Fibroblast of lung (primary cell): Measurements from ENCODE around the gene CDH4. TPM values are rescaled to one million over a fixed set of nuclear protein-coding genes. Genes with fewer than 3 reads are reported as not detected.
A peak's percentile ranks its signal among the peaks of the same experiment; 100 is the strongest.

Source experiments
- DNase-seq, 2 donors: peaks; one replicate each; pipeline versions ENCODE4 v3.0.0 to v3.0.0-alpha.2; 2010; ENCODE audit warnings: low read depth in 2 of 2
- H2AFZ ChIP-seq: 2 replicates; pipeline ENCODE4 v1.5.1; 2012; ENCODE audit warnings: low read length, control low read depth, inconsistent platforms
- H3K27ac ChIP-seq: 2 replicates; pipeline ENCODE4 v1.5.1; 2011; ENCODE audit warnings: low read length, control low read depth; ENCODE audit not compliant: insufficient read depth
- H3K27me3 ChIP-seq: 2 replicates; pipeline ENCODE4 v1.5.1; 2011; ENCODE audit warnings: mild to moderate bottlenecking, low read length; ENCODE audit not compliant: control insufficient read depth, insufficient read depth
- H3K36me3 ChIP-seq: 2 replicates; pipeline ENCODE4 v1.5.1; 2011; ENCODE audit warnings: low read length; ENCODE audit not compliant: control insufficient read depth, insufficient read depth
- H3K4me1 ChIP-seq: 2 replicates; pipeline ENCODE4 v1.5.1; 2011; ENCODE audit warnings: low read length; ENCODE audit not compliant: control insufficient read depth, insufficient read depth; ENCODE audit errors: extremely low read depth
- H3K4me2 ChIP-seq: 2 replicates; pipeline ENCODE4 v1.5.1; 2011; ENCODE audit warnings: low read length, control low read depth; ENCODE audit not compliant: insufficient read depth; ENCODE audit errors: extremely low read depth
- H3K4me3 ChIP-seq, 4 experiments: fragments of 200-600 bp in 1 of 4; sonication (generic) in 1 of 4; replicated peaks in 1 of 4; 2 replicates each; pipeline ENCODE4 v1.5.1; 2011 to 2016; ENCODE audit warnings: low read length in 4 of 4, low read depth in 3 of 4, mild to moderate bottlenecking in 3 of 4, control low read depth in 2 of 4, inconsistent platforms in 1 of 4, mixed read lengths in 1 of 4; ENCODE audit not compliant: insufficient read depth in 1 of 4; ENCODE audit errors: control extremely low read depth in 1 of 4
- H3K79me2 ChIP-seq: 2 replicates; pipeline ENCODE4 v1.5.1; 2012; ENCODE audit warnings: mild to moderate bottlenecking, low read length, inconsistent platforms; ENCODE audit not compliant: control insufficient read depth, insufficient read depth
- H3K9ac ChIP-seq: 2 replicates; pipeline ENCODE4 v1.5.1; 2011; ENCODE audit warnings: mild to moderate bottlenecking, low read length, control low read depth; ENCODE audit not compliant: insufficient read depth
- H3K9me3 ChIP-seq: 2 replicates; pipeline ENCODE4 v1.5.1; 2012; ENCODE audit warnings: low read depth, low read length; ENCODE audit not compliant: control insufficient read depth, insufficient read depth
- H4K20me1 ChIP-seq: 2 replicates; pipeline ENCODE4 v1.5.1; 2011; ENCODE audit warnings: low read length; ENCODE audit not compliant: control insufficient read depth, insufficient read depth; ENCODE audit errors: extremely low read depth
- CTCF ChIP-seq, 2 donors: IDR thresholded peaks in 1 of 2; conservative IDR thresholded peaks in 1 of 2; 1 replicate in 1 of 2; 2 replicates in 1 of 2; pipeline ENCODE4 v1.5.1; 2011 to 2012; ENCODE audit warnings: low read length in 2 of 2, control low read depth in 1 of 2, inconsistent platforms in 1 of 2, low read depth in 1 of 2, mild to moderate bottlenecking in 1 of 2
- EZH2 ChIP-seq: IDR thresholded peaks from 2 replicates; pipeline ENCODE4 v1.5.1; 2012; ENCODE audit warnings: low read length, control low read depth, mild to moderate bottlenecking; ENCODE audit errors: missing control alignments
- polyA plus RNA-seq, 2 donors: library from polyadenylated mRNA; depleted of rRNA in 1 of 2; stranded (reverse) in 1 of 2; unstranded in 1 of 2; fragments of >200 nt; gene quantifications; 2 replicates each; pipeline ENCODE4 v1.2.1, GENCODE V29; 2011 to 2012; ENCODE audit warnings: missing spikeins in 1 of 2
- total RNA-seq: library from RNA; depleted of rRNA; stranded (reverse); fragments of >200 nt; gene quantifications from 2 replicates; pipeline ENCODE4 v1.2.1, GENCODE V29; 2014

Gene CDH4
- total and polyA plus RNA-seq, 2 donors (not counting 1 experiment from before 2014, with no cell fraction given): 4.8 to 6.8 TPM

- TF ChIP-seq CTCF (conservative IDR thresholded peaks at IDR 0.05 in 1 of 2, IDR thresholded peaks at IDR 0.05 in 1 of 2; ENCODE audit: low read depth in 1 of 2, low read length in 2 of 2) (no peak), EZH2 (no peak)
- no peak overlapping the region for H3K4me3 ChIP-seq
- H4K20me1 ChIP-seq: no peaks in the 10 kb centered on the region
- no peak overlapping the region for H2AFZ ChIP-seq
- no peaks in the 10 kb centered on the region for H3K79me2 ChIP-seq
- H3K9ac ChIP-seq: no peak overlapping the region
- no peaks in the 10 kb centered on the region for H3K9me3 ChIP-seq
- no peak overlapping the region for H3K4me2 ChIP-seq
- no peak overlapping the region for H3K27ac ChIP-seq
- no peaks in the 10 kb centered on the region for H3K4me1 ChIP-seq
- peak; percentile 46 to 81 for DNase-seq
- H3K36me3 ChIP-seq: no peaks in the 10 kb centered on the region
- H3K27me3 ChIP-seq: no peaks in the 10 kb centered on the region
Observed at GRCh38 chr20:61531553-61532345, 279.7 kb downstream of the CDH4 start.

GRCh38 chr20:61532736-61533135 is 280.7 kb downstream of the CDH4 start:
- no peak overlapping the region for H3K4me3 ChIP-seq
- H3K9ac ChIP-seq: no peak overlapping the region
- no peaks in the 10 kb centered on the region for H4K20me1 ChIP-seq
- no peak overlapping the region for H3K4me2 ChIP-seq
- H3K27me3 ChIP-seq: no peaks in the 10 kb centered on the region
- no peak for TF ChIP-seq CTCF (conservative IDR thresholded peaks at IDR 0.05 in 1 of 2, IDR thresholded peaks at IDR 0.05 in 1 of 2; ENCODE audit: low read depth in 1 of 2, low read length in 2 of 2)
- no peak for TF ChIP-seq EZH2
- H2AFZ ChIP-seq: no peak overlapping the region
- H3K4me1 ChIP-seq: no peaks in the 10 kb centered on the region
- H3K9me3 ChIP-seq: no peaks in the 10 kb centered on the region
- H3K36me3 ChIP-seq: no peaks in the 10 kb centered on the region
- H3K79me2 ChIP-seq: no peaks in the 10 kb centered on the region
- DNase-seq: no peak
- H3K27ac ChIP-seq: no peak overlapping the region

DNA sequence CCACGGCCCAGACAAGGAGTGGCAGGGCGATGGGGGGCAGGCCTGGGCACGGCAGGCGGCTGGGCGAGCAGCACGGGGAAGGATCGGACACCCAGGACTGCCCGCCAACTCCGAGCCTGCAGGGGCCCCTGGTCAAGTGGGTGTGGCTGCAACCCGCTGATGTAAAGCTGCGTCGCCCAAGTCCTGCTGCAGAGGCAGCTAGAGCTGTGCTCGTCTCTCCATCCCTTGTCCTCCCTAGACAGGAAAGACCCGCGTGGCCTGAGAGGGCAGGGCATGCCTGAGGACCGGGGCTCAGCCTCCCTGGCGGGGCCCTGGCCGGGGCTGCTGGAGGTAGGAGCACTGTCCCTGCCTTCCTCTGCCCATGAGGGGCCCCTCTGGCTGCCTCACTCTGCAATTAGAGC is 281.2 kb downstream of the CDH4 start:
- Histone ChIP-seq H3K79me2 (no peaks in the 10 kb centered on the region), H3K27me3 (no peaks in the 10 kb centered on the region), H3K27ac (no peak overlapping the region), H2AFZ (no peak overlapping the region), H3K4me2 (no peak overlapping the region), H3K4me3 (no peak overlapping the region), H3K4me1 (no peaks in the 10 kb centered on the region), H4K20me1 (no peaks in the 10 kb centered on the region), H3K9me3 (no peaks in the 10 kb centered on the region), H3K9ac (no peak overlapping the region), H3K36me3 (no peaks in the 10 kb centered on the region)
- DNase-seq: no peak
- TF ChIP-seq CTCF (conservative IDR thresholded peaks at IDR 0.05 in 1 of 2, IDR thresholded peaks at IDR 0.05 in 1 of 2; ENCODE audit: low read depth in 1 of 2, low read length in 2 of 2) (no peak), EZH2 (no peak)
